Globus pallidus (tissue), 1 donor: ENCODE measurements around the gene CFAP61.

Experiments used
- DNase-seq: peaks from one replicate; pipeline ENCODE4 v3.0.0-alpha.2; 2015; ENCODE audit warnings: low spot score

Gene CFAP61

GRCh38 chr20:20395903-20396568 lies 343.7 kb downstream of the CFAP61 start:
- DNase-seq: no peak

GRCh38 chr20:20396794-20397193 lies 344.5 kb downstream of the CFAP61 start:
- no peak for DNase-seq

- peak; percentile 19 for DNase-seq
Observed at GRCh38 chr20:20398123-20398522, 345.8 kb downstream of the CFAP61 start.

GRCh38 chr20:20399531-20400500 lies 347.5 kb downstream of the CFAP61 start:
- DNase-seq: no peak

- DNase-seq: no peak
Observed at GRCh38 chr20:20401991-20402390, 349.7 kb downstream of the CFAP61 start.

GRCh38 chr20:20404633-20405032 lies 352.3 kb downstream of the CFAP61 start:
- DNase-seq: no peak

- no peak for DNase-seq
Observed at GRCh38 chr20:20405623-20406022, 353.3 kb downstream of the CFAP61 start.

- DNase-seq: no peak
Observed at GRCh38 chr20:20406306-20406705, 354.0 kb downstream of the CFAP61 start.

GRCh38 chr20:20407891-20408805 lies 355.8 kb downstream of the CFAP61 start:
- peak; percentile 85 for DNase-seq

GRCh38 chr20:20409331-20409730 lies 357.0 kb downstream of the CFAP61 start:
- DNase-seq: no peak
